Stimulated activated CD8-positive, alpha-beta memory T cell treated with anti-CD3 and anti-CD28 coated beads, Interleukin-7, amount 100 ng/mL, for 4 hours (primary cell): ENCODE results near the gene FAM174C.
"Not testable (repeated sequence)": the region's sequence is repeated elsewhere in the genome, so short reads cannot be mapped to it uniquely, and the experiment has no call there.

Experiments
- DNase-seq, 2 donors: peaks; one replicate each; pipeline ENCODE4 v3.0.0-alpha.2; 2020; ENCODE audit warnings: low read depth in 2 of 2

FAM174C gene

DNA sequence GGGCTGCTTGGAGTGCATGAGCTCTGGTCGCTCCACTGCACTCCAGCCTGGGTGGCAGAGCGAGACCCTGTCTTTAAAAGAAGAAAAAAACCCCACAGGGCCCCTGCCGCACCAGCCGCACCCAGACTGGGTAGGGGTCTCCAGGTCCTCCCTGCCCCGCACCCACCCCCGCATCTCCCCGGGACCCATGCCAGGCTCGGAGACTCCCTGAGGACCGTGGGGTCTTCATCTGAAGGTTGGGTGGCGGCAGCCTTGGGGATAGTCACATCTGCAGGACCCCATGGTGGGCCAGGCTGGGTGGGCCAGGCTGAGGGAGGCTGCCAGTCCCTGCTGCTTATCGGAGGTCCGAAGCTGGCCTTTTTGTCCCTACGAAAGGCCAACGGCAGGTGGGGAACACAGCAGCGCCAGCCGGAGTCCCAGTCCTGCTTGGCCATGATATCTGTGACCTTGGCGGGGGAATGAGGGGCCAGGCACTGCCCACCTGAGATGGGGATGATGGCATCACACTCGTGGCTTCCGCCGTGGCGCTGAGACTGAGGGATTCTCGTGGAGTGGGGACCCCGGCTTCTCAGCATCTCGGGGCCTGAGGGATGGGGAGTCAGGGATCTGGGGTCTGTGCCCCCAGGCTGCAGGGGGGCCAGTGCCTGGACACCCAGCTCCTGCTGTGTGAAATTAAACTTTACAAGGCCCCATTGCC is 21.4 kb downstream of the FAM174C start:
- no peak for DNase-seq

DNA sequence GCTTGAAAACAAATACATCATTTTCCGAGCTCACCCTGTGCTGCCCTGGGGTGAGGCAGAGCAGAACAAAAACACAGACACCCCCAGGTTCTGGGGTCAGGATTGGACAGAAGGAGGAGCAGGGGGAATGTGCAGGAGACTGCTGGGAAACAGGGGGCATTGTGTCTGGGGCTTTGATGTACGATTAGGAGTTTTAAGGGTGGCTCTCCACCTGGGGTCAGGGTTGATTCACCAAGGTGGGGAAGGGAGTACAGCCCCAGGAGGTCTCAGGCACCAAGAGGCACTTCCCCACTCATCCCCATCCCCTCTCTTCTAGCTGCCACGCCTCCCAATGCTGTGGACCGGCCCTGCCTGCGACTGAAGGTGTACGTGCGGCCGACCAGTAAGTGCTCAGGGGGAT is 22.9 kb downstream of the FAM174C start:
- DNase-seq = no peak

DNA sequence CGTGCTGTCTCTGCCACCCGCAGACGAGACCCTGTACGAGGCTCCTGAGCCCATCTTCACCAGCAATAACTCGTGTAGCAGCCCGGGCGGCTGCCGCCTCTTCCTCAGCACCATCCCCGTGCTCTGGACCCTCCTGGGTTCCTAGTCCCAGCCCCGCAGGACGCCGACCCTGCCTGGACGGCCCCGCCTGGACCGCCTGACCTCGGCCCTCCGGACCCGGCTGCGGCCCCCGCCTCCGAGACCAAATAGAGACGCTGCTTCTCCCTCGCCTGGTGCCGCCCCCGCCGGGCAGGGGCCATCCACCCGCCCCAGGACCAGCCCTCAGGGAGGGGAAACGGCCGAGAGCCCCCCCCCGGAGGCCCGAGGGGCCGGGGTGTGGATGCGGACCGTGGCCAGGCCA is 24.5 kb downstream of the FAM174C start:
- no peak for DNase-seq

DNA sequence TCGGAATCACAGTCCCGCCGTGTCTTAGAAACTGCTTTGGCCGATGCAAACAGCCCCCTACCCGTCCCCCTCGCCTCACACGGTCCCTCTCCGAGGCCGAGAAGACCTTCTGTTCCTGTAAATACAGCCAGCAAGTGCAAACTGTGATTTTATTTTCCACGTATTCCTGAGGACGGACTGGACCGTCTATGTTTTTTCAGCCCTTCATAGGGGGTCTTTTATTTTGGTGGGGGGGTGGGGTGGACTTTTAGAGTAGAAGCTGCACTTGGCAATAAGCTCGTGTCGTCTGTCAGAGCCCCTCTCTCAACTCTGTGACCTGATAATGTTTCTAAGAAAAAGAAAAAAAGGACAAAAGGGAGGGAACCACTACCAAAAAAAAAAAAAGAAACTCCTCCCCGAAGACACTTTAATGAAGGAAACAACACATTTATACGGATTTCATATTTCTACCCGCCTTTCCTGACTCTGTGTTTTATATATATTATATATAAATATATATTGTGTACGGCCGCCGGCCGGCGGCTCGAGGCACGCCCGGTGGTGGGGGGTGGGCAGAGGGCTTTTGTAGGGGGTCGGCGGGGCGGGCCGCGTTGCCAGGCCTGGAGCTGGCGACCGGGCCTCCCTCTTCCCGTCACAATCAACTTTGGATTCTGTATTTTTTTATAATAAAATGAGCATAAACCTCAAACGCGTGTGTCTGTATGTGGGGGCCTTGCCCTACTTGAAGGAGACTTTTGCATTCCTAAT is 25.6 kb downstream of the FAM174C start:
- no peak for DNase-seq

DNA sequence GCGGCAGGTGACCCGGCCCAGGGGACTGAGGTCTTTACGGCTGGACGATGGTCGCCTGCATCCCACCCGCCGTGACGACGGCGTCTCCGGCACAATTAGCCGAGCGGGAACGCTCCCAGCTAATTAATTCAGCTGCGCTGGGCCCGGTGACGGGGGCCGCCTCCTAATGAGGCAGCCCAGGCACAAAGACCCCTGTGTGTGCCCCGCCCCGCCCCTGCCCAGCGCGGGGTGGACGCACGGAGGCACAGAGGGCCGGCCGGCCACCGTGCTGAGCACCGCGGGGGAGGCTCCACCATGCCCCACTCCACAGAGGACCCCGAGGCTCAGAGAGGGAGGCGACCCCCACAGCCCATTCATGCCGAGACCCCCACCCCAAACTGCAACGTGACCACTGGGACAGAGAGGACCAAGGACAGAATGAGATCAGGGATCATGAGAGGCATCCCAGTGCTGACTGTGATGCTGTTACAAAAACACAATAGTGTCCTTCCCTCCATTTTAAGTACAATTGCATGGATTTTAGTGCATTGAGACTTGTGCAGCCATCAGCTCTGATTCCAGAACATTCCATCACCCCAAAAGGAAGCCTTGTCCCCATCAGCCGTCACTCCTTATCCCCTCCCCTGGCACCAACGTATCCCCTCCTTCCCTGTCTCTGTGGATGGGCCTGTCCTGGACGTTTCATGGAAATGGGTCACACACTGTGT is 27.4 kb downstream of the FAM174C start:
- DNase-seq = no peak

DNA sequence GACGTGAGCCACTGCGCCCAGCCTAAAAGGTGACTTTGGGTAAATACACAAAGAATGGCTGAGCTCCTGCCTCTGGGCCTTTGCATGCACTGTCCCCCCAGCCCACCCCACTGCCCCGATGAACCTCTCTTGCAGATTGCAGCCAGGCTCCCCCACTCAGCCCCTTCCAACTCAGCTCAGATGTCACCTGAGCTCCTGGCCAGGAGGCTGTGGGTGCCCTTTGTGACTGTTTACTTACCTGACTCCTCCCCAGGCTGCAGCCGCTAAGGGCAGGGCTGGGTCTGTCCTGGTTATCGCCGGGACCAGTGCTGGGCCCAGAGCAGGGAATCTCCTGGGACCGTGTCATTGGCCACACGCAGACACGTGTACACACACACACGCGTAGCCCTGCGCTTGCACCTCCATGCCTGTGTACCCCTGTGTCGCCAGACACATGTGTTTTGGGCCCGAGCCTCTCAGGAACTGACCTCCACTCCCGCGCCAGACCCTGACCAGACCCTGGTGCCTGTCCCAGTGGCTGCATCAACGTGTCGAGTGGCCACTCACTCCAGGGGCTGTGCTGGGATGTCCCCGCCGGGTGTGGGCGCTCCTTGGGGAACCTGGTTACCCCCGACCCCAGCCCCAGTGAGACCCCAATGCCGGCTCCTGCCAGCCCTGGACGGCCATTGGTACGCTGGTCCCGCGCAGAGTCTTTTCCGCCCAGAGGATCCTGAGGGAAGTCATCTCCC is 29.0 kb downstream of the FAM174C start:
- no peak for DNase-seq

DNA sequence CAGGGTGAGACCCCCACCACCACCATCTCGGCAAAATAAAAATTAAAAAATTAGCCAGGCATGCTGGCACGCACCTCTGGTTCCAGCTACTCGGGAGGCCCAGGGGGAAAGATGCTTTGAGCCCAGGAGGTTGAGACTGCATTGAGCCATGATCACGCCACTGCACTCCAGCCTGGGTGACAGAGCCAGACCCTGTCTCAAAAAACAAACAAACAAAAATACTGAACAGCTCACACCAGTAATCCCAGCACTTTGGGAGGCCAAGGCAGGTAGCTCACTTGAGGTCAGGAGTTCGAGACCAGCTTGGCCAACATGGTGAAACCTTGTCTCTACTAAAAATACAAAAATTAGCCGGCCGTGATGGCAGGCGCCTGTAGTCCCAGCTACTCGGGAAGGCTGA is 30.0 kb downstream of the FAM174C start:
- DNase-seq = not testable (repeated sequence)

DNA sequence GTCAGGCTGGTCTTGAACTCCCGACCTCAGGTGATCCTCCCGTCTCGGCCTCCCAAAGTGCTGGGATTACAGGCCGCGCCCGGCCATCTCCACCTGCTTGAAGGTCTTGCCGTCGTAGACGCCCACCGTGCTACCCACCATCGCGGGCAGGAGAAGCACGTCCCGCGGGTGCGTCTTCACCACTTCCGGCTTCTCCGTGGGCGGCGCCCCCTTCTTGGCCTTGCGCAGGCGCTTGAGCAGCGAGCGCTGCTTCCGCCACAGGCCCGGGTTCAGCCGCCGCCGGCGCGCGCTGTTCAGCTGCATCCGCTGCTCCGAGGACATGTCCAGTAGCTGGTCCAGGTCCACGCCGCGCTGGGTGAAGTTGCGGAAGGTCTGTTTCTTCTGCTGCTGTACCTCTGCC is 32.0 kb downstream of the FAM174C start:
- no peak for DNase-seq

DNA sequence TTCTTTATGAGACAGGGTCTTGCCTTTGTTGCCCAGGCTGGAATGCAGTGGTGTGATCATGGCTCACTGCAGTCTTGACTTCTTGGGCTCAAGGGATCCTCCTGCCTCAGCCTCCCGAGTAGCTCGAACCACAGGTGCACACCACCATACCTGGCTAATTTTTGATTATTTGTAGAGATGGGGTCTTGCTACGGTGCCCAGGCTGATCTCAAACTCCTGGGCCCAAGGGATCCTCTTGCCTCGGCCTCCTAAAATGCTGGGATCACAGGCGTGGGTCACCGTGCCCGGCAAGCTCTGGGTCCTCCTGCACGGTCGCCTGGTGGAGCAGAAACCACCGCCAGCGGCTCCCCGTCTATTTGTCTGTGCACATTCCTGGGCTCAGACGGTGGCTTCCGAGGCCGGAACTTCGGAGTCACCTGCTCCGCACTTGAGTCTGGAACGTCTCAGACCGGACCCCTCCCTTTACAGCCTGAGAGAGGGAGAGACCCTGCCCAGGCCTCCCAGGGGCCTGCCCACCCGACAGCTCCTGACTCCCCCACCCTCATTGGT is 32.5 kb downstream of the FAM174C start:
- no peak for DNase-seq

DNA sequence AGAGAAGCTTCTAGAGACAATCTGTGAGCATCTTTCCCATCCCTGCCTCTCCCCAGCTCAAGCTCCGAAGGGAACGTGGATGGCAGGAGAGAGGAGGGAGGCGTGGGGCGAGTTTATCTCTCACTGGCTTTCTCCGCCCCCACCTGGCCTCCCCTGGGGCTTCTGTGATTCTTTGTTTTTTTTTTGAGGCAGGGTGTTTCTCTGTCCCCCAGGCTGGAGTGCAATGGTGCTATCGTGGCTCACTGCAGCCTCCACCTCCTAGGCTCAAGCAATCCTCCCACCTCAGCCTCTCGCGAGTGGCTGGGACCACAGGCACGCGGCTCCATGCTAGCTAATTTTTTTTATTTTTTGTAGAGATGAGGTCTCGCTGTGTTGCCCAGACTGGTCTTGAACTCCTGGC is 33.4 kb downstream of the FAM174C start:
- DNase-seq = no peak

DNA sequence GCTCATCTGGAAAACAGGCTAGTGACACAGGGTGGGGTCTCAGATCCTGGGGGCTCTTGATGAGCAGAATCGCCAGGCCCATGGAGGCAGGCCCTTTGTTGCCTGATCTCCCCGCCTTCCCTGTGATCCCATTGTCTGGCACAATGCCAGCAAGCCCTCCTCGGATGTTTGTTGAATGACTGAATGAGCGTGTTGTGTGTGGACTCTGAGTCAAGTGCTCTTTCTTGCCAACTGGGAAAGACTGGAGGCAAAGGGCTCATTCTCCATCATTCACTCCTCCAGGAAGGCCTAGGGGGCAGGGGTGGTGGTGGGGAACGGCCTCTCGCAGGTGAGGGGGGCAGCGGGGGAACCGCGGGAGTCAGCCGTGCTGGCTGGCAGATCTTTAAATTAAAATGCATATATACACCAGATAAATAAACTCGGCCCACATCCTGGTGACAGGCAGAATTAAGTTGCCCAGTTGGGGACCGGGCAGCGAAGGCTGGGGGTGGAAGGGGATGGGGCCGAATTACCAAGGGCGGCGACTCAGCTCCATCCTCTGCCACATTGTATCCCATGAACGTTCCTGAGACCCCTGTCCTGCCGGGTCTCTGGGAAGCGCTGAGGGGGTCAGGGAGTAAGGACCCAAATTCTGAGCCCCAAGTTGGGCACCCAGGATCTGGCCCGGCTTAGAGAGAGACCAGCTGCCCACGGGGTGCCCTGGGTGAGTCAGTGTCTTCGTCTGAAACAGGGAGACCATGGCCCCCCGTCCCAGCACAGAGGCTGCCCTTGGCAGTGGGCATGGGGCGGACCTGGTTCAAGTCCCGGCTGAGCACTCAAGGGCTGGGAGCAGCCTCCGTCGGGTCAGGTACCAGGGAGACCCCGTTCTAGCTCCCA is 34.9 kb downstream of the FAM174C start:
- no peak for DNase-seq

DNA sequence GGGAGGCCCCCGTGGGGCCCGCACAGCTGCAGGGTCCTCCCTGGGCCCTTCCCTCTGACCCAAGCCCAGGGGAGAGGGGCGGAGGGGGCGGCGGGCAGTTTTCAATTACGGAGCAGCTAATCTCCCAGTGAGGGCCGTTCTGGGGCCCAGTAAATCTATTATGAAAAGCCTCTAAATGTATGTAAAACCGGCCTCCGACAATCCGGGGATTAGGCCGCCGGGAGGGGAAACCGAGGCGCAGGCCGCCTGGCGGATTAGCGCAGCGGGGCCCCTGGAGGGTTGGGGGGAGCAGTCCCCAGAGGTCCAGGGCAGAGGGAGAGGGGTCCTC is 35.5 kb downstream of the FAM174C start:
- DNase-seq = no peak

DNA sequence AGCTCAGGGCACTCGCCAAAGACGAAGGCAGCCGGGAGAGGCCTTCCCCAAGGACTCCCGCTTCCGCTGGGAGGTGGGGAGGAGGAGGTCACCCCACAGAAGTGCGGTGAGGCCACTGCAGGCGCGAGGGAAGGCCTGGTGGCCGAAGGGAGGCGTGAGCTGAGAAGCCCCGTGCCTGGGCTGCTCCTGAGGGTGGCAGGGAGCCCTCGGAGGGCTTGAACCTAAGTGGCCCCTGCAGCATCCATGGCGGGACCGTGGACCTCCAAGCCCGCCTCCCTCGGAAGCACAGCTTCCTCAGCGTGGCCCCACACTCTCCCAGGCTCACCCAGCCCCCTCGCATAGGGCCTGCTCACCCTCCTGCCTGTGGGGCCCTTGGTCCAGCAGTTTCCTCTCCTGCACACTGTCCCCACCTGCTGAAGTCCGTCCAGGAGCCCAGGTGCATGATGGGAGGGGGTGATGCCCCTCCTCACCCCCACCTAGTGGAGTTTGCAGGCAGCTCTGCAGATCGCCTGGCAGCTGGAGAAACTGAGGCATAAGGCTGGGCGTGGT is 36.3 kb downstream of the FAM174C start:
- no peak for DNase-seq

DNA sequence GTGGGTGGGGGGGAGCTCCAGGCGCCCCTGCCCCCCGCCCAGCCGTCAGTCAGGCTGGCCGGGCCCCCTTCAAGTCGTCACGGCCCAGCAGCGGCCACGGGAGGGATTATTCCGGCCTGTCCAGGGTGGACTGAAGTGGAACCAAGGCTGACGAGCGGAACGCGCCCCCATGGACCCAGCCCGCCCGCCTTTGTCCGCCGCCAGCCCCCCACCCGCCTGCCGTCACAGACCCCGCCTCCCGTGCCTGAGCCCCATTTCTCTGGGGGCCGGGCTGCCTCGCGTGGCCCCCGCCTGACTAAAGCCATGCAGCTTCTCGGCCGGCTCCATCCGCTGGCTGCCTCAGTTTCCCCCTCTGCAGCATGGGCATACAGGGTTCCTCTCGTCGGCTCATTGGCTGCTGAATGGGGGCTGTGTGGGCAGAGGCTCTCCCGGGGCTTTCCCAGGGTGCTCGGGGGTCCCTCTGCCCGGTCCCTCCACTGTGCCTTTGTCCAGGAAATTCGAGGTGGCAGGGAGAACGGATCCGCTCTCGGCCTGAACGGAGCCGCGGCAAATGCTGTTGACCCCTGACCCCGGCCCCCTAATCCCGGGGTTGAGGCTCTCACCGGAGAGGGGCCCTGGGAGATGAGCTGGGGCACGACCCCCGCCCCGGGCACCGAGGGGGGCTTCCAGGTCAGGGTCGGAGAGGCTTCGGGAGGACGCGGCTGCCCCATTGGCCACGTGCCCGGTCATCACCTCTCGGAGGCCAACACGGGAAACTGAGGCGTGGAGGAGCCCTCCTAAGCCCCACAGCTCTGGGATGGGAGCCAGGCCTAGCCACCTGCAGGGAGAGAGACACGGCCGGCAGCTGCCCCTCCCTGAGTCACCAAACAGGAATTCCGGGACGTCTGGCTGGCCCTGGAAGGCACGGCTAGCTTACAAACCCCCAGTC is 37.7 kb downstream of the FAM174C start:
- DNase-seq = no peak

DNA sequence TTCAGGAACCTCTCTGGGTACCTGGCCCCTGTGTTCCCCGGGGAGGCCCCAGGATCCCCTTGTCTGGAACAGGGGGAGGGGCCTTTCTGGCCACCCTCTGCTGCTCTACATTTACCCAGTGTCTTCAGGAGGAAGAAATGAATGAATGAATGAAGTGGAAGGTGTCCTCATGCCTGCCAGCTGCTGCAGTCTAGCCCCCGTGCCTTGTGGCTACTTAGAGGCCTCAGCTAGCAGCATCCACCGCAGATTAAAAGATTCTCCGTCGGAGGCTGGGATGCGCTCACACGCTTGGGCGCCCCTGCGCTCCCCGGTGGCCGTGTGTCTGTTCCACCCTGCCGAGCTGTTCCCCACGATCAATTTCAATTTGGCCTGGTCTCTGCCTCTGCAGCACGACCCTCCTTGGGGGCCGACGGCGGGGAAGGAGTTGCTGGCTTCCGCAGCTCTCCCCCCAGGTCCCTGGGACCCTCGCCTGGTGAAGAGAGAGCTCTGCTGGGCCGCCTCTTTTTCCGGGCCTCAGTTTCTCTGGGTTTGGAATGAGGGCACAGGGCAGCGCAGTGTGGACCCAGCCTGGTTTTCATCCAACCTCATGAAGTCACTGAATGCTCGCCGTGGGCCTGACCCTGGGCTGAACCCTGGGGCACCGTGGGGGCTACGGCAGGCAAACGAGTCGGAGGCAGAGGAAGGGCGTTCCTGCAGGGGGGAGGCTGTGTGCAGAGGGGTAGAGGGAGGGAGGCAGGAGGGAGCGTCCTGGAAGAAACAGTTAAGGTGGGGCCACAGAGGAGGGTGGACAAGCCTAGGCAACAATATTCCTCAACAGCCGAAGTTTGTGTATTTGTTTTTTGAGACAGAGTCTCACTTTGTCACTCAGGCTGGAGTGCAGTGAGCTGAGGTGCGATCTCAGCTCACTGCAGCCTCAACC is 38.6 kb downstream of the FAM174C start:
- no peak for DNase-seq

DNA sequence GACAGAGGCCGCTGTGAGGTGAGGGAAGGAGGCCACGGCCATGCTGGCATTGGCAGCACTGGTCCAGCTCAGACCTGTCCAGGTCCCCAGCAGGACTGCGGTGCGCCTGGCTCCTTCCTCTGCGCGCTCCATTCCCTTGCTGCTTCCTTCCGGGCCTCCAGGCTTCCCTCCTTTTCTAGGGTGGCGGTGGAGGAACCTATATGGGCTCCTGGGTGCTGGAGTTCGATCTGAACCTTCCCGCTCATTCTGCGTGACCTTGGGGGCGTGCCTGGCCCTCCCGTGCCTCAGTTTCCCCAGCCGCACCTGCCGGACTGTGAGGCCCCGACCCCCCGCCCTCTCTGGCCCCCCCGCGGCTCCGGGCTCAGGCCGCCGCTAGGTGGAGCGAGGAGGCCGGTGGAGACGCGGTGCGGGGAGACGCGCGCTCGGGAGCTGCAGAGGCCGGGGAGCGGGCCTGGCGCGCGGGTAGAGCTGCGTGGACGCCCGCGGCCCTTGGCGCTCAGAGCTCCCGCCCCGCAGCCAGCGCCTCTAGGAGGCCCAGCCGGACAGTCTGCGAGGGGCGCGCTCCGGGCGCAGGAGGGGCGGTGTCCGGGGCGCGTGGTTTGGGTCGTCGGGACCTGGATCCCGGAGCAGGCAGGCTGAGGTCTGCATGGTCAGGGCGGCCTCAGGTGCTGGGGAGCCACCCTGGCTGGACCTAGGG is 40.3 kb downstream of the FAM174C start:
- no peak for DNase-seq

DNA sequence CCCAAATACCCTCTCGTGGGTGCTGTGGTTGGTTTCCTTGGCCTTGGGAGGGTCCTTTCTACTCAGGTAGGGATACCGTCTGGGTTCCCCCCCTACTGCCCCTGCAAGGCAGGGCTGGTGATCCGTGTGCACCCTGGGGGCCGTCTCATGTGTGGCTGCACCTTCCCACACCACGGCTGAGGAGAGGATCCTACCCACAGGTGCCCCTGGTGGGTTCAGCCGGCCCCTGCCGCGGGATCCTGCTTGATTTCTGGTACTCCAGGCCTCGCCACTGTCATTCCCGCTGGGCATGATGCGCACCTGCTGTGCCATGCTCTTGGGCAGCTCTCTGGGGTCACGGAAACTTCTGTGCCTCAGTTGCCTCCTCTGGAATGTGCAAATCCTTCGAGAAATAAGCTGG is 41.1 kb downstream of the FAM174C start:
- DNase-seq = no peak
